CD4-positive, alpha-beta T cell (primary cell): ENCODE data around the gene FGF14. TPM values are rescaled to one million over a fixed set of nuclear protein-coding genes. Genes with fewer than 3 reads are reported as not detected.
A peak's percentile ranks its signal among the peaks of the same experiment; 100 is the strongest.

Experiments used
- ATAC-seq: fragments of 200-7000 bp; cut with Tn5 transposase; one replicate; pipeline ENCODE4 v1.10.0; 2022; ENCODE audit warnings: mild to moderate bottlenecking; ENCODE audit not compliant: poor library complexity
- CTCF ChIA-PET: fragments of 350-600 bp; sonication (Branson Sonifier 250); formaldehyde crosslinking; loops from one replicate; lab custom pipeline; 2021; ENCODE audit warnings: antibody characterized with exemption, inconsistent platforms; lab: Charles Lee
- POLR2A ChIA-PET: fragments of 350-600 bp; sonication (Branson Sonifier 250); formaldehyde crosslinking; loops from one replicate; lab custom pipeline; 2021; ENCODE audit warnings: antibody characterized with exemption, inconsistent platforms; lab: Charles Lee
- DNase-seq, 14 experiments: peaks; one replicate each; pipeline ENCODE4 v3.0.0-alpha.2; 2013 to 2020; ENCODE audit warnings: mixed read lengths in 2 of 14
- H3K27ac ChIP-seq, 2 donors: one replicate each; pipeline versions ENCODE4 v1.5.1 to v1.7.0; 2013; ENCODE audit warnings: low read length in 2 of 2, low read depth in 1 of 2, mild to moderate bottlenecking in 1 of 2
- H3K27me3 ChIP-seq, 2 experiments: 1 replicate in 1 of 2; 2 replicates in 1 of 2; pipeline versions ENCODE4 v1.6.1 to v1.7.0; 2013; ENCODE audit warnings: low read length in 2 of 2, control low read depth in 1 of 2, mild to moderate bottlenecking in 1 of 2, moderate library complexity in 1 of 2; ENCODE audit not compliant: insufficient read depth in 2 of 2, control insufficient read depth in 1 of 2
- H3K36me3 ChIP-seq: one replicate; pipeline ENCODE4 v1.6.1; 2013; ENCODE audit warnings: low read length, control low read depth; ENCODE audit not compliant: insufficient read depth
- H3K4me1 ChIP-seq: one replicate; pipeline ENCODE4 v1.6.1; 2013; ENCODE audit warnings: low read length, control low read depth; ENCODE audit not compliant: insufficient read depth
- H3K4me3 ChIP-seq: one replicate; pipeline ENCODE4 v1.5.1; 2013; ENCODE audit warnings: mild to moderate bottlenecking, low read length, moderate library complexity
- H3K9me3 ChIP-seq, 2 experiments: 1 replicate in 1 of 2; 2 replicates in 1 of 2; pipeline versions ENCODE4 v1.6.1 to v1.7.0; 2013; ENCODE audit warnings: low read length in 2 of 2, mild to moderate bottlenecking in 2 of 2, control low read depth in 1 of 2, moderate library complexity in 1 of 2; ENCODE audit not compliant: control insufficient read depth in 1 of 2, insufficient read depth in 1 of 2
- H3K27ac Mint-ChIP-seq: one replicate; pipeline ENCODE4 v1.8.0; 2020; ENCODE audit warnings: mixed read lengths
- H3K27me3 Mint-ChIP-seq: one replicate; pipeline ENCODE4 v1.8.0; 2021; ENCODE audit warnings: mixed read lengths
- H3K36me3 Mint-ChIP-seq: one replicate; pipeline ENCODE4 v1.8.0; 2021; ENCODE audit warnings: low read depth, mixed read lengths
- H3K4me1 Mint-ChIP-seq: one replicate; pipeline ENCODE4 v1.8.0; 2021; ENCODE audit warnings: low read depth, mixed read lengths
- H3K4me3 Mint-ChIP-seq: one replicate; pipeline ENCODE4 v1.8.0; 2020; ENCODE audit warnings: mild to moderate bottlenecking, mixed read lengths
- H3K9me3 Mint-ChIP-seq: one replicate; pipeline ENCODE4 v1.8.0; 2020; ENCODE audit warnings: mixed read lengths
- CTCF ChIP-seq: fragments of 200-600 bp; IDR thresholded peaks from one replicate; pipeline ENCODE4 v1.8.0; 2022; ENCODE audit warnings: antibody characterized with exemption, mild to moderate bottlenecking
- intact Hi-C, 2 experiments: fragments of 100-400 bp; cut with DNase I in 1 of 2; cut with micrococcal nuclease in 1 of 2; formaldehyde crosslinking; loops; one replicate each; pipeline versions ENCODE4 v1.15.1 to v1.9.0; 2023 to 2025; cut with DNase I, micrococcal nuclease
- total RNA-seq, 174 experiments: library from RNA in 2 of 174; stranded (reverse) in 2 of 174; gene quantifications; one replicate each; pipeline ENCODE4 v1.2.3 and lab custom pipeline; 2021 to 2026

The FGF14 gene
- total RNA-seq, 2 experiments from 2014 or later: not detected

DNA sequence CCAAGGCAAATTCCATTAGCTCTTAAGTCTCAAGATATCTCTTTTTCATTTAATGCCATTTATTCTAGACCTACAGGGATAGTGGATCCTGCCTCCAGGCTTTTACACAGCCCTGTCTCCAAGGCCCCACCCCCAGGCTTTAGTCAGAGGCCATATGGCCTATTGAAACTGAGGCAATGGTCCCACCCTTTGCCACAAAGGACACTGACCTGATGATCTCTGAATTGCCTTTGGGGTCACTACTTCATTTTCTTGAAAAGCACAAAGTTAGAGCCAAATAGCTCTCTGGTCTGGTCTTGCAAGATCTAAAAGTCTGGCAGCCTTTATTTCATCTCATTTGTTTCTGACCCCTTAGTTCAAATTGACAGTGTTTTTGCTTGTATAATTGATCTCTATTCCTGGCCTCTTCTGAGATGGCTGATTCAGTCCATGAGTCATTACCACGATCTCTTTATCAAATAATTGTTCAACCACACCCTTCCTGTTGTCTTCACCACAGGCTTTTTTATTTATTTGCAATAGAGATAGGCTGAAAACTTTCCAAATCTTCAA is 209.8 kb downstream of the FGF14 start:
- intact Hi-C loops: no loop called here
- CTCF ChIA-PET: no interaction called here
- no peak for TF ChIP-seq CTCF

DNA sequence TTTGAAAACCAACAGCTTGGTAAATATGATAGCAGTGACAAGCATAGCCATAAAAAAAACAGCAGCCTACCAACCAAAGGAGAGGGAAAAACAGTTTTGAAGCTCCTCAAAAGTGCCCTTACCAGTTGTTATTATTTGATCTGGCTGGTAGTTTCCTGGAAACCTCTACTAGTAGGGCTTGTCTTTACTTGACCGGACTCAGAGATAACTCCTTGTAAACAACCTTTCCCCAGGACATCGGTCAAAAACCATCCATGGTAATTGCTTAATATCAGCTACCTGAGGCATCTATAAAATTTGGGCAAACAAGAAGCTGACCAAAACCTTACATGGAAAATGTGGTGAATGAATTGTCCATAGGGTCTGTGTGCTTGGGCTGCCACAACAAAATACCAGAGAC is 210.9 kb downstream of the FGF14 start:
- DNase-seq: no peak

More for the DNA sequence above, 209.8 kb downstream of the FGF14 start:
- ATAC-seq (no peak), DNase-seq (peak in 1 of 14 experiments; percentile 11)
- Histone ChIP-seq H3K9me3 (no peaks in the 10 kb centered on the region), H3K36me3 (no peaks in the 10 kb centered on the region), H3K27me3 (peaks cover 3% of the 10 kb centered on the region in 2 experiments), H3K4me1 (no peaks in the 10 kb centered on the region), H3K27ac (no peak overlapping the region), H3K4me3 (no peak overlapping the region)
- Mint-ChIP-seq H3K4me3 (no peak overlapping the region), H3K9me3 (no peaks in the 10 kb centered on the region), H3K27me3 (no peaks in the 10 kb centered on the region), H3K4me1 (no peaks in the 10 kb centered on the region), H3K36me3 (no peaks in the 10 kb centered on the region), H3K27ac (no peak overlapping the region)
- POLR2A ChIA-PET: no interaction called here

GRCh38 chr13:102187313-102187712 is 214.5 kb downstream of the FGF14 start:
- Histone ChIP-seq H3K4me3 (no peak overlapping the region), H3K27ac (no peak overlapping the region), H3K36me3 (no peaks in the 10 kb centered on the region), H3K9me3 (no peaks in the 10 kb centered on the region), H3K4me1 (no peaks in the 10 kb centered on the region), H3K27me3 (peaks cover 0 to 3% of the 10 kb centered on the region in 2 experiments)
- no peaks in the 10 kb centered on the region for H3K9me3 Mint-ChIP-seq
- ATAC-seq (no peak), DNase-seq (no peak)
- H3K27me3 Mint-ChIP-seq: peaks cover 4% of the 10 kb centered on the region
- ChIA-PET POLR2A (no interaction called here), CTCF (no interaction called here)
- intact Hi-C loops: no loop called here
- H3K4me1 Mint-ChIP-seq: no peaks in the 10 kb centered on the region
- no peak overlapping the region for H3K4me3 Mint-ChIP-seq
- no peaks in the 10 kb centered on the region for H3K36me3 Mint-ChIP-seq
- TF ChIP-seq CTCF: no peak
- H3K27ac Mint-ChIP-seq: no peak overlapping the region

More for the DNA sequence above, 210.9 kb downstream of the FGF14 start:
- POLR2A ChIA-PET: no interaction called here
- CTCF ChIA-PET: no interaction called here
- Histone ChIP-seq H3K36me3 (no peaks in the 10 kb centered on the region), H3K4me3 (no peak overlapping the region), H3K27me3 (peaks cover 3% of the 10 kb centered on the region in 2 experiments), H3K9me3 (no peaks in the 10 kb centered on the region), H3K4me1 (no peaks in the 10 kb centered on the region), H3K27ac (no peak overlapping the region)
- no peak for TF ChIP-seq CTCF
- Mint-ChIP-seq H3K9me3 (no peaks in the 10 kb centered on the region), H3K36me3 (no peaks in the 10 kb centered on the region), H3K4me1 (no peaks in the 10 kb centered on the region), H3K27ac (no peak overlapping the region), H3K4me3 (no peak overlapping the region), H3K27me3 (peaks cover 4% of the 10 kb centered on the region)
- no peak for ATAC-seq
- intact Hi-C loops: no loop called here
